Esophagus (tissue), 2 donors: ENCODE results near the gene GREB1. TPM values are rescaled to one million over a fixed set of nuclear protein-coding genes. Genes with fewer than 3 reads are reported as not detected.

Experiments
- H3K27ac ChIP-seq, 2 donors: one replicate each; pipeline ENCODE4 v1.5.1; 2013; ENCODE audit warnings: low read depth in 2 of 2, mild to moderate bottlenecking in 2 of 2, inconsistent platforms in 1 of 2, low read length in 1 of 2, moderate library complexity in 1 of 2
- H3K27me3 ChIP-seq, 2 donors: one replicate each; pipeline ENCODE4 v1.6.1; 2013; ENCODE audit warnings: low read length in 2 of 2, control low read depth in 1 of 2, mild to moderate bottlenecking in 1 of 2; ENCODE audit not compliant: insufficient read depth in 2 of 2, control insufficient read depth in 1 of 2
- H3K36me3 ChIP-seq, 2 donors: one replicate each; pipeline ENCODE4 v1.6.1; 2013; ENCODE audit warnings: low read length in 1 of 2; ENCODE audit not compliant: control insufficient read depth in 2 of 2, insufficient read depth in 2 of 2
- H3K4me1 ChIP-seq, 2 donors: one replicate each; pipeline ENCODE4 v1.6.1; 2013; ENCODE audit warnings: low read length in 1 of 2; ENCODE audit not compliant: control insufficient read depth in 2 of 2, insufficient read depth in 2 of 2
- H3K4me3 ChIP-seq, 2 donors: one replicate each; pipeline ENCODE4 v1.5.1; 2013; ENCODE audit warnings: low read length in 2 of 2, mild to moderate bottlenecking in 2 of 2, low read depth in 1 of 2, moderate library complexity in 1 of 2
- H3K9me3 ChIP-seq, 2 donors: one replicate each; pipeline ENCODE4 v1.6.1; 2013; ENCODE audit warnings: mild to moderate bottlenecking in 2 of 2, low read depth in 1 of 2, low read length in 1 of 2, moderate library complexity in 1 of 2; ENCODE audit not compliant: control insufficient read depth in 2 of 2, insufficient read depth in 1 of 2
- WGBS, 2 donors: extraction: QIAGEN DNeasy Blood & Tissue Kit; methylation state at CpG; one replicate each; pipeline ENCODE4 v1.1.7; 2013; 5-methylcytosine and 5-hydroxymethylcytosine counted together
- polyA plus RNA-seq, 2 donors: library from polyadenylated mRNA; stranded (reverse); fragments of 200-250 nt; gene quantifications; one replicate each; pipeline ENCODE4 v1.2.3, GENCODE V29; 2013
- donor health status: healthy with polysubstance abuse.
- donor health status: Bipolar disorder and iron deficiency.

Gene GREB1
- polyA plus RNA-seq, 2 donors = 0.15 to 0.16 TPM

GRCh38 chr2:11642972-11643371 lies 109.1 kb downstream of the GREB1 start:
- no peak overlapping the region for H3K4me3 ChIP-seq
- peaks cover 0 to 2% of the 10 kb centered on the region in 2 donors for H3K9me3 ChIP-seq
- H3K36me3 ChIP-seq = no peaks in the 10 kb centered on the region
- H3K27me3 ChIP-seq = no peaks in the 10 kb centered on the region
- no peak overlapping the region for H3K27ac ChIP-seq
- WGBS, 2 donors = 81 to 83% methylated on average over 7 of the region's 7 CpGs
- peaks cover 0 to 2% of the 10 kb centered on the region in 2 donors for H3K4me1 ChIP-seq

GRCh38 chr2:11644293-11644692 lies 110.4 kb downstream of the GREB1 start:
- no peaks in the 10 kb centered on the region for H3K36me3 ChIP-seq
- peaks cover 0 to 2% of the 10 kb centered on the region in 2 donors for H3K9me3 ChIP-seq
- no peaks in the 10 kb centered on the region for H3K27me3 ChIP-seq
- H3K27ac ChIP-seq = no peak overlapping the region
- peaks cover 0 to 2% of the 10 kb centered on the region in 2 donors for H3K4me1 ChIP-seq
- WGBS, 2 donors = 83 to 88% methylated on average over 3 of the region's 3 CpGs
- no peak overlapping the region for H3K4me3 ChIP-seq

- Histone ChIP-seq H3K36me3 (no peaks in the 10 kb centered on the region), H3K9me3 (peaks cover 0 to 2% of the 10 kb centered on the region in 2 donors), H3K27me3 (no peaks in the 10 kb centered on the region), H3K27ac (no peak overlapping the region), H3K4me3 (no peak overlapping the region), H3K4me1 (peaks cover 0 to 2% of the 10 kb centered on the region in 2 donors)
- 95 to 98% methylated on average over 3 of the region's 3 CpGs for WGBS, 2 donors
Observed at GRCh38 chr2:11646530-11646929, 112.7 kb downstream of the GREB1 start.

GRCh38 chr2:11647834-11648600 lies 114.2 kb downstream of the GREB1 start:
- no peaks in the 10 kb centered on the region for H3K36me3 ChIP-seq
- H3K4me3 ChIP-seq = no peak overlapping the region
- H3K27ac ChIP-seq = no peak overlapping the region
- H3K9me3 ChIP-seq = peaks cover 0 to 2% of the 10 kb centered on the region in 2 donors
- H3K4me1 ChIP-seq = peaks cover 0 to 2% of the 10 kb centered on the region in 2 donors
- WGBS, 2 donors = 73 to 74% methylated on average over 7 of the region's 7 CpGs
- H3K27me3 ChIP-seq = no peaks in the 10 kb centered on the region

- H3K9me3 ChIP-seq = peaks cover 0 to 2% of the 10 kb centered on the region in 2 donors
- no peak overlapping the region for H3K4me3 ChIP-seq
- H3K27ac ChIP-seq = no peak overlapping the region
- no peaks in the 10 kb centered on the region for H3K4me1 ChIP-seq
- H3K36me3 ChIP-seq = no peaks in the 10 kb centered on the region
- WGBS, 2 donors = 58 to 60% methylated on average over 2 of the region's 2 CpGs
- no peaks in the 10 kb centered on the region for H3K27me3 ChIP-seq
Observed at GRCh38 chr2:11649093-11649492, 115.2 kb downstream of the GREB1 start.

GRCh38 chr2:11651856-11652548 lies 118.2 kb downstream of the GREB1 start:
- Histone ChIP-seq H3K36me3 (no peaks in the 10 kb centered on the region), H3K27ac (no peak overlapping the region), H3K4me1 (peaks cover 0 to 4% of the 10 kb centered on the region in 2 donors), H3K9me3 (no peaks in the 10 kb centered on the region), H3K4me3 (no peak overlapping the region), H3K27me3 (no peaks in the 10 kb centered on the region)
- 72 to 74% methylated on average over 5 of the region's 5 CpGs for WGBS, 2 donors

- no peaks in the 10 kb centered on the region for H3K36me3 ChIP-seq
- peaks cover 0 to 4% of the 10 kb centered on the region in 2 donors for H3K4me1 ChIP-seq
- H3K27ac ChIP-seq = no peak overlapping the region
- no peaks in the 10 kb centered on the region for H3K9me3 ChIP-seq
- 38 to 51% methylated on average over 3 of the region's 3 CpGs for WGBS, 2 donors
- no peaks in the 10 kb centered on the region for H3K27me3 ChIP-seq
- no peak overlapping the region for H3K4me3 ChIP-seq
Observed at GRCh38 chr2:11652553-11652952, 118.7 kb downstream of the GREB1 start.

GRCh38 chr2:11655495-11655894 lies 121.7 kb downstream of the GREB1 start:
- H3K9me3 ChIP-seq = no peaks in the 10 kb centered on the region
- no peak overlapping the region for H3K4me3 ChIP-seq
- H3K36me3 ChIP-seq = no peaks in the 10 kb centered on the region
- no peak overlapping the region for H3K27ac ChIP-seq
- peaks cover 0 to 4% of the 10 kb centered on the region in 2 donors for H3K4me1 ChIP-seq
- H3K27me3 ChIP-seq = no peaks in the 10 kb centered on the region
- 79 to 83% methylated on average over 4 of the region's 4 CpGs for WGBS, 2 donors

GRCh38 chr2:11656252-11656651 lies 122.4 kb downstream of the GREB1 start:
- WGBS, 2 donors = 95 to 96% methylated on average over 1 of the region's 1 CpG
- Histone ChIP-seq H3K27me3 (no peaks in the 10 kb centered on the region), H3K36me3 (no peaks in the 10 kb centered on the region), H3K4me3 (no peak overlapping the region), H3K27ac (no peak overlapping the region), H3K9me3 (no peaks in the 10 kb centered on the region), H3K4me1 (peaks cover 0 to 4% of the 10 kb centered on the region in 2 donors)
